ENCODE results near the gene SLC39A10. TPM values are rescaled to one million over a fixed set of nuclear protein-coding genes. Genes with fewer than 3 reads are reported as not detected.

The SLC39A10 gene
- total RNA-seq, 1 experiment from 2014 or later = 167 TPM

DNA sequence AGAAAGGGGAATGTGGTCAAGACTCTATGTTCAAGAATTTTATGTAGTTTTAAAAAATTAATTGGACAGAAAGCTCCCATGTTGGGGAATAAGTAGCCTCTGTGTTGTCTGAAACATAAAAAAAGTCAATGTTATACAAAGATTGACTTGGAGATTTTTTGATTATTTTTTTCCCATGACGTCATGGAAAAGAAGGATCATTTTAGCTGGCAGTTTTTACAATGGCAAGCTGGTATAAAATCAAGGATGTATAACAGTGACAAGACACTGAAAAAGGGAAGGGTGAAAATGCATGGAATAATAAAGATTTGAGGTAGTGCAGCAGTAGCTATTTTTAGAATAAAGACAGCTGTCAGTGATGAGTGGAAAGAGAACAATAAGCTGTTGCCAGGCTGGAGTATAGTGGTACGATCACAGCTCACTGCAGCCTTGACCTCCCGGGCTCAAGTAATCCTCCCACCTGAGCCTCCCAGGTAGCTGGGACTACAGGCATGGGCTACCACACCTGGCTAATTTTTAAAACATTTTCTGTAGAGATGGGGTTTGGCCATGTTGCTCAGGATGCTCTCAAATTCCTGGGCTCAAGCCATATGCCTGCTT, 9.2 kb downstream of the SLC39A10 start (continued):
- TF ChIP-seq, protein P1, sequence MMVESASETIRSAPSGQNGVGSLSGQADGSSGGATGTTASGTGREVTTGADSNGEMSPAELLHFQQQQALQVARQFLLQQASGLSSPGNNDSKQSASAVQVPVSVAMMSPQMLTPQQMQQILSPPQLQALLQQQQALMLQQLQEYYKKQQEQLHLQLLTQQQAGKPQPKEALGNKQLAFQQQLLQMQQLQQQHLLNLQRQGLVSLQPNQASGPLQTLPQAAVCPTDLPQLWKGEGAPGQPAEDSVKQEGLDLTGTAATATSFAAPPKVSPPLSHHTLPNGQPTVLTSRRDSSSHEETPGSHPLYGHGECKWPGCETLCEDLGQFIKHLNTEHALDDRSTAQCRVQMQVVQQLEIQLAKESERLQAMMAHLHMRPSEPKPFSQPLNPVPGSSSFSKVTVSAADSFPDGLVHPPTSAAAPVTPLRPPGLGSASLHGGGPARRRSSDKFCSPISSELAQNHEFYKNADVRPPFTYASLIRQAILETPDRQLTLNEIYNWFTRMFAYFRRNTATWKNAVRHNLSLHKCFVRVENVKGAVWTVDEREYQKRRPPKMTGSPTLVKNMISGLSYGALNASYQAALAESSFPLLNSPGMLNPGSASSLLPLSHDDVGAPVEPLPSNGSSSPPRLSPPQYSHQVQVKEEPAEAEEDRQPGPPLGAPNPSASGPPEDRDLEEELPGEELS (CRISPR knock-in tag; IDR thresholded peaks at IDR 0.05) = no peak
- TF ChIP-seq ETV6 (CRISPR knock-in tag; IDR thresholded peaks at IDR 0.05) (no peak), ESRRA (CRISPR knock-in tag; IDR thresholded peaks at IDR 0.05; ENCODE audit: borderline replicate concordance) (no peak)

DNA sequence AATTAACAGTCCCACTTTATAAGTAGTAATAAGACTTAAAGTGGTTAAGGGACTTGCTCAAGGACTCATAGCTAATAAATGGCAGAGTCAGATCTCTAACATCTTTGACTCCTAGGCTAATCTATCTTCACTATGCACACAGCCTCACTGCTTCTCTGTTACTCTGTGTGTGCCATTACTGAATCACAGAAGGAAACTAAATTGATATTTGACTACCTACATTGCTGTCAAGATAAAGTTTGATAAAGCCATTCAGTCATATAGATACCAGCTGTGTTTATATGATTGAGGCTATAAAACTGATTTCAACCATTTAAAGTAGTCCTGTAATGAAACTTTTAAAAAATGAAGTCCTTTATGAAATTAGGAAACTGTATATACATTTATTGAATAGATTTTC, 10.9 kb downstream of the SLC39A10 start:
- ChIA-PET POLR2A (no interaction called here), CTCF (no interaction called here)
- DNase-seq (ENCODE audit: low spot score) (no peak), ATAC-seq (no peak)
- H3K27ac Mint-ChIP-seq = no peak overlapping the region
- H3K9me3 Mint-ChIP-seq = no peaks in the 10 kb centered on the region
- no peak overlapping the region for H3K4me3 Mint-ChIP-seq
- no peaks in the 10 kb centered on the region for H3K27me3 Mint-ChIP-seq (ENCODE audit: low read depth)
- peaks cover 39% of the 10 kb centered on the region for H3K4me1 Mint-ChIP-seq
- TF ChIP-seq, protein P2, sequence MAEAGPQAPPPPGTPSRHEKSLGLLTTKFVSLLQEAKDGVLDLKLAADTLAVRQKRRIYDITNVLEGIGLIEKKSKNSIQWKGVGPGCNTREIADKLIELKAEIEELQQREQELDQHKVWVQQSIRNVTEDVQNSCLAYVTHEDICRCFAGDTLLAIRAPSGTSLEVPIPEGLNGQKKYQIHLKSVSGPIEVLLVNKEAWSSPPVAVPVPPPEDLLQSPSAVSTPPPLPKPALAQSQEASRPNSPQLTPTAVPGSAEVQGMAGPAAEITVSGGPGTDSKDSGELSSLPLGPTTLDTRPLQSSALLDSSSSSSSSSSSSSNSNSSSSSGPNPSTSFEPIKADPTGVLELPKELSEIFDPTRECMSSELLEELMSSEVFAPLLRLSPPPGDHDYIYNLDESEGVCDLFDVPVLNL (CRISPR knock-in tag; IDR thresholded peaks at IDR 0.05; ENCODE audit: borderline replicate concordance, low read depth) = no peak
- no peak for TF ChIP-seq CREB1 (CRISPR knock-in tag; IDR thresholded peaks at IDR 0.05)
- no peak for TF ChIP-seq CBFB (CRISPR knock-in tag; IDR thresholded peaks at IDR 0.05; ENCODE audit: low read depth)
- TF ChIP-seq, protein P3, sequence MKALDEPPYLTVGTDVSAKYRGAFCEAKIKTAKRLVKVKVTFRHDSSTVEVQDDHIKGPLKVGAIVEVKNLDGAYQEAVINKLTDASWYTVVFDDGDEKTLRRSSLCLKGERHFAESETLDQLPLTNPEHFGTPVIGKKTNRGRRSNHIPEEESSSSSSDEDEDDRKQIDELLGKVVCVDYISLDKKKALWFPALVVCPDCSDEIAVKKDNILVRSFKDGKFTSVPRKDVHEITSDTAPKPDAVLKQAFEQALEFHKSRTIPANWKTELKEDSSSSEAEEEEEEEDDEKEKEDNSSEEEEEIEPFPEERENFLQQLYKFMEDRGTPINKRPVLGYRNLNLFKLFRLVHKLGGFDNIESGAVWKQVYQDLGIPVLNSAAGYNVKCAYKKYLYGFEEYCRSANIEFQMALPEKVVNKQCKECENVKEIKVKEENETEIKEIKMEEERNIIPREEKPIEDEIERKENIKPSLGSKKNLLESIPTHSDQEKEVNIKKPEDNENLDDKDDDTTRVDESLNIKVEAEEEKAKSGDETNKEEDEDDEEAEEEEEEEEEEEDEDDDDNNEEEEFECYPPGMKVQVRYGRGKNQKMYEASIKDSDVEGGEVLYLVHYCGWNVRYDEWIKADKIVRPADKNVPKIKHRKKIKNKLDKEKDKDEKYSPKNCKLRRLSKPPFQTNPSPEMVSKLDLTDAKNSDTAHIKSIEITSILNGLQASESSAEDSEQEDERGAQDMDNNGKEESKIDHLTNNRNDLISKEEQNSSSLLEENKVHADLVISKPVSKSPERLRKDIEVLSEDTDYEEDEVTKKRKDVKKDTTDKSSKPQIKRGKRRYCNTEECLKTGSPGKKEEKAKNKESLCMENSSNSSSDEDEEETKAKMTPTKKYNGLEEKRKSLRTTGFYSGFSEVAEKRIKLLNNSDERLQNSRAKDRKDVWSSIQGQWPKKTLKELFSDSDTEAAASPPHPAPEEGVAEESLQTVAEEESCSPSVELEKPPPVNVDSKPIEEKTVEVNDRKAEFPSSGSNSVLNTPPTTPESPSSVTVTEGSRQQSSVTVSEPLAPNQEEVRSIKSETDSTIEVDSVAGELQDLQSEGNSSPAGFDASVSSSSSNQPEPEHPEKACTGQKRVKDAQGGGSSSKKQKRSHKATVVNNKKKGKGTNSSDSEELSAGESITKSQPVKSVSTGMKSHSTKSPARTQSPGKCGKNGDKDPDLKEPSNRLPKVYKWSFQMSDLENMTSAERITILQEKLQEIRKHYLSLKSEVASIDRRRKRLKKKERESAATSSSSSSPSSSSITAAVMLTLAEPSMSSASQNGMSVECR (CRISPR knock-in tag; IDR thresholded peaks at IDR 0.05; ENCODE audit: borderline replicate concordance) = no peak
- TF ChIP-seq, protein P4, sequence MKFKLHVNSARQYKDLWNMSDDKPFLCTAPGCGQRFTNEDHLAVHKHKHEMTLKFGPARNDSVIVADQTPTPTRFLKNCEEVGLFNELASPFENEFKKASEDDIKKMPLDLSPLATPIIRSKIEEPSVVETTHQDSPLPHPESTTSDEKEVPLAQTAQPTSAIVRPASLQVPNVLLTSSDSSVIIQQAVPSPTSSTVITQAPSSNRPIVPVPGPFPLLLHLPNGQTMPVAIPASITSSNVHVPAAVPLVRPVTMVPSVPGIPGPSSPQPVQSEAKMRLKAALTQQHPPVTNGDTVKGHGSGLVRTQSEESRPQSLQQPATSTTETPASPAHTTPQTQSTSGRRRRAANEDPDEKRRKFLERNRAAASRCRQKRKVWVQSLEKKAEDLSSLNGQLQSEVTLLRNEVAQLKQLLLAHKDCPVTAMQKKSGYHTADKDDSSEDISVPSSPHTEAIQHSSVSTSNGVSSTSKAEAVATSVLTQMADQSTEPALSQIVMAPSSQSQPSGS (CRISPR knock-in tag; IDR thresholded peaks at IDR 0.05; ENCODE audit: borderline replicate concordance, low read depth) = no peak
- TF ChIP-seq TP53 (CRISPR knock-in tag; IDR thresholded peaks at IDR 0.05) = no peak
- TF ChIP-seq NFE2L1 (CRISPR knock-in tag; IDR thresholded peaks at IDR 0.05) = no peak
- TF ChIP-seq GTF2I (CRISPR knock-in tag; conservative IDR thresholded peaks at IDR 0.05) = no peak
- TF ChIP-seq SMAD4 (CRISPR knock-in tag; IDR thresholded peaks at IDR 0.05) = no peak
- TF ChIP-seq, protein P5, sequence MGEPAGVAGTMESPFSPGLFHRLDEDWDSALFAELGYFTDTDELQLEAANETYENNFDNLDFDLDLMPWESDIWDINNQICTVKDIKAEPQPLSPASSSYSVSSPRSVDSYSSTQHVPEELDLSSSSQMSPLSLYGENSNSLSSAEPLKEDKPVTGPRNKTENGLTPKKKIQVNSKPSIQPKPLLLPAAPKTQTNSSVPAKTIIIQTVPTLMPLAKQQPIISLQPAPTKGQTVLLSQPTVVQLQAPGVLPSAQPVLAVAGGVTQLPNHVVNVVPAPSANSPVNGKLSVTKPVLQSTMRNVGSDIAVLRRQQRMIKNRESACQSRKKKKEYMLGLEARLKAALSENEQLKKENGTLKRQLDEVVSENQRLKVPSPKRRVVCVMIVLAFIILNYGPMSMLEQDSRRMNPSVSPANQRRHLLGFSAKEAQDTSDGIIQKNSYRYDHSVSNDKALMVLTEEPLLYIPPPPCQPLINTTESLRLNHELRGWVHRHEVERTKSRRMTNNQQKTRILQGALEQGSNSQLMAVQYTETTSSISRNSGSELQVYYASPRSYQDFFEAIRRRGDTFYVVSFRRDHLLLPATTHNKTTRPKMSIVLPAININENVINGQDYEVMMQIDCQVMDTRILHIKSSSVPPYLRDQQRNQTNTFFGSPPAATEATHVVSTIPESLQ (CRISPR knock-in tag; IDR thresholded peaks at IDR 0.05) = no peak
- TF ChIP-seq, protein P6, sequence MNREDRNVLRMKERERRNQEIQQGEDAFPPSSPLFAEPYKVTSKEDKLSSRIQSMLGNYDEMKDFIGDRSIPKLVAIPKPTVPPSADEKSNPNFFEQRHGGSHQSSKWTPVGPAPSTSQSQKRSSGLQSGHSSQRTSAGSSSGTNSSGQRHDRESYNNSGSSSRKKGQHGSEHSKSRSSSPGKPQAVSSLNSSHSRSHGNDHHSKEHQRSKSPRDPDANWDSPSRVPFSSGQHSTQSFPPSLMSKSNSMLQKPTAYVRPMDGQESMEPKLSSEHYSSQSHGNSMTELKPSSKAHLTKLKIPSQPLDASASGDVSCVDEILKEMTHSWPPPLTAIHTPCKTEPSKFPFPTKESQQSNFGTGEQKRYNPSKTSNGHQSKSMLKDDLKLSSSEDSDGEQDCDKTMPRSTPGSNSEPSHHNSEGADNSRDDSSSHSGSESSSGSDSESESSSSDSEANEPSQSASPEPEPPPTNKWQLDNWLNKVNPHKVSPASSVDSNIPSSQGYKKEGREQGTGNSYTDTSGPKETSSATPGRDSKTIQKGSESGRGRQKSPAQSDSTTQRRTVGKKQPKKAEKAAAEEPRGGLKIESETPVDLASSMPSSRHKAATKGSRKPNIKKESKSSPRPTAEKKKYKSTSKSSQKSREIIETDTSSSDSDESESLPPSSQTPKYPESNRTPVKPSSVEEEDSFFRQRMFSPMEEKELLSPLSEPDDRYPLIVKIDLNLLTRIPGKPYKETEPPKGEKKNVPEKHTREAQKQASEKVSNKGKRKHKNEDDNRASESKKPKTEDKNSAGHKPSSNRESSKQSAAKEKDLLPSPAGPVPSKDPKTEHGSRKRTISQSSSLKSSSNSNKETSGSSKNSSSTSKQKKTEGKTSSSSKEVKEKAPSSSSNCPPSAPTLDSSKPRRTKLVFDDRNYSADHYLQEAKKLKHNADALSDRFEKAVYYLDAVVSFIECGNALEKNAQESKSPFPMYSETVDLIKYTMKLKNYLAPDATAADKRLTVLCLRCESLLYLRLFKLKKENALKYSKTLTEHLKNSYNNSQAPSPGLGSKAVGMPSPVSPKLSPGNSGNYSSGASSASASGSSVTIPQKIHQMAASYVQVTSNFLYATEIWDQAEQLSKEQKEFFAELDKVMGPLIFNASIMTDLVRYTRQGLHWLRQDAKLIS (CRISPR knock-in tag; IDR thresholded peaks at IDR 0.05; ENCODE audit: borderline replicate concordance) = no peak
- TF ChIP-seq, protein P7, sequence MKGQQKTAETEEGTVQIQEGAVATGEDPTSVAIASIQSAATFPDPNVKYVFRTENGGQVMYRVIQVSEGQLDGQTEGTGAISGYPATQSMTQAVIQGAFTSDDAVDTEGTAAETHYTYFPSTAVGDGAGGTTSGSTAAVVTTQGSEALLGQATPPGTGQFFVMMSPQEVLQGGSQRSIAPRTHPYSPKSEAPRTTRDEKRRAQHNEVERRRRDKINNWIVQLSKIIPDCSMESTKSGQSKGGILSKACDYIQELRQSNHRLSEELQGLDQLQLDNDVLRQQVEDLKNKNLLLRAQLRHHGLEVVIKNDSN (CRISPR knock-in tag; IDR thresholded peaks at IDR 0.05) = no peak
- TF ChIP-seq, protein P8, sequence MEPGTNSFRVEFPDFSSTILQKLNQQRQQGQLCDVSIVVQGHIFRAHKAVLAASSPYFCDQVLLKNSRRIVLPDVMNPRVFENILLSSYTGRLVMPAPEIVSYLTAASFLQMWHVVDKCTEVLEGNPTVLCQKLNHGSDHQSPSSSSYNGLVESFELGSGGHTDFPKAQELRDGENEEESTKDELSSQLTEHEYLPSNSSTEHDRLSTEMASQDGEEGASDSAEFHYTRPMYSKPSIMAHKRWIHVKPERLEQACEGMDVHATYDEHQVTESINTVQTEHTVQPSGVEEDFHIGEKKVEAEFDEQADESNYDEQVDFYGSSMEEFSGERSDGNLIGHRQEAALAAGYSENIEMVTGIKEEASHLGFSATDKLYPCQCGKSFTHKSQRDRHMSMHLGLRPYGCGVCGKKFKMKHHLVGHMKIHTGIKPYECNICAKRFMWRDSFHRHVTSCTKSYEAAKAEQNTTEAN (CRISPR knock-in tag; IDR thresholded peaks at IDR 0.05) = no peak
- TF ChIP-seq ETV6 (CRISPR knock-in tag; IDR thresholded peaks at IDR 0.05) = no peak
- TF ChIP-seq GABPB1 (CRISPR knock-in tag; IDR thresholded peaks at IDR 0.05) = no peak
- TF ChIP-seq FOXP1 (CRISPR knock-in tag; IDR thresholded peaks at IDR 0.05; ENCODE audit: borderline replicate concordance) = no peak
- no peaks in the 10 kb centered on the region for H3K36me3 Mint-ChIP-seq
